ENCODE data around the gene CPN1.
"Not testable (repeated sequence)": the region's sequence is repeated elsewhere in the genome, so short reads cannot be mapped to it uniquely, and the experiment has no call there.

Gene CPN1

GRCh38 chr10:100082276-100082675 is 607 bp upstream of the CPN1 start:
- DNase-seq: not testable (repeated sequence)

DNA sequence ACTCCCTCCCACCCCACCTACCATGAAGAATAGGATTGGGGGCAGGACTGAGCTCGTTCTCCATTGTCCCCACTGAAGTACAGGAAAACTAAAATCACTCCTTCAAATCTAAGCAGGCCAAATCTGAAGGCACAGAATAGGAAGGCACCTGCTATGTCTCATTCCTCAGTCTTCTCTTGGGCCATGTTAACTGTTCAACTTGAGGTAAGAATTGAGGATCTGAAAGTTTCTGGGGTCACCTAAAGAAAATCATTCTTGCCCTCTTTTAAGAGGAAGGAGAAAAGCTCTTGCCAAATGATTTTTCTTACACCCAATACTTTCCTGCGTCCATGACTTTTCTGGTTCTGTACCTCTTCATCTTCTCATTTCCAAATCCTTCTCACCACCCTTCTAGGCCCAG is 4.9 kb downstream of the CPN1 start:
- DNase-seq: no peak

GRCh38 chr10:100075426-100076220 is 6.0 kb downstream of the CPN1 start:
- DNase-seq: no peak

DNA sequence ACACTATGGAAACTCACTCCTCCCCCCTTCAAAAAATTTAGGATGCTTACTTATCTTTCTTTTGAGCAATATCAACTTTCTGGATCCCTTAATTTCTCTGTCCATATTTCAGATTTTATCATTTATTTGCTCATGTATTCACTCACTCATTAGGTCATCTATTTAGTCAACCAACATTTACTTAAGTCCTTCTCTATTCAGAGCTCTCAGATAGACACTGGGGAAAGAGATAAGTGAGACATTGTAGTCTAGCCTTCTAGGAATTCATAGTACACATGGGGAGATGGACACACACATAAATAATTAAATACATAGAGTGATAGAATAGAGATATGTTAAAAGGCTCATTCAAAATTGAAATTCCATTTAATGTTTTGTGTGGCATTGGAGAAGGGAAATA is 9.2 kb downstream of the CPN1 start:
- DNase-seq: no peak

DNA sequence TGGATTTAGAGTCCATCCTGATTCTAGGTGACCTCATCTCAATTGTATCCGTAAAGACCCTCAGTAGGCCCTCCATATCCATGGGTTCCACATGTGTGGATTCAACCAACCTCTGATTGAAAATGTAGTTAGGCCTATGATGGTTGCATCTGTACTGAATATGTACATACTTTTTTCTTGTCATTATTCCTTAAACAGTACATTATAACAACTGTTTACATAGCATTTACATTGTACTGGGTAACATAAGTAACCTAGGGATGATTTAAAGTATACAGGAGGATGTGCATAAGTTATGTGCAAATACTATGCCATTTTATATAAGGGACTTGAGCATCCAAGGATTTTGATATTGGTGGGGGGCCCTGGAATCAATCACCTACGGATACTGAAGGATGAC is 10.1 kb downstream of the CPN1 start:
- DNase-seq: no peak

DNA sequence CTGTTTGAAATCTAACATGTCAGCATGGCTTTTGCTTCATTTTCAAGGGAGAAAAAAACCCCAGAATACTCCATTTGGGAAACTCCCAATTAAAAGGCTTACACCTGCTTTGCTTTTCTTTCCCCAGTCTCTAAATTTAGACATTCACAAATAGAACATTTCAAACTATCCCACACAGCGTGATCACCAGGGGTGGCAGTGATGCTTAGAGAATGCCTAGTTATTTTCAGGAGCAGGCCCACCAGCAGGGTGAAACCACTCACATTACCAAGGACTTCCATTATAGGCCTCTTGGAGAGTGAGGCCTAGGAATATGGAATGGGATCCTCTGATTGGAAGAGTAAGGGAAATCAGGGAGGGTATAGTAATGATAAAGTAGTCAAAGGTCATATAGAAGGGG is 14.2 kb downstream of the CPN1 start:
- DNase-seq: no peak

DNA sequence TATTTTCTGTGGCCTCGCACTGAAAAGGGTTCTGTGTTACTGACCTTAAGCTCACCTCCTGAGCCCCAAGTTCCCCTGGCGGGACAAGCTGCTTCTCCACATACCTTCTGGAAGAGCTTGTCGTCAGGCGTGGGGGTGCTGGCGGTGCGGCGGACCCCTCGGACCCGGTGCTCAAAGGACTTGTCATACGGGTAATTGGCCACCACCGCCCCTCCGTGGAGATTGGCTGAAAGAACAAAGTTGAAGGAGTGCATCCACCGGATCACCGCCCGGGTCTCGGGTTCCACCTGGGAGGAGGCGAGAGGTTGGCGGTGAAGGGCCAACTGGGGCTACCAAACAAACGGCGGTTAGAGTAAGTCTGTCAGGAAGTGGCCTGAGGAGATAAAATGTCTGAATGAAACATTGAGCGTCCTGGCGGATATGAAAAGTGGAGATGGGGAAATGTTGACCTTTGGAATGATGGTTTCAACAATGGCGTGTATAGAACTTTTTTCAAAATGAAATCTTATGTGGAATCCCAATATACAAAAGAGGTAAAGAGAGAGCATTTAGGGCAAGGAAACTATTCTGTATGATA is 16.5 kb downstream of the CPN1 start:
- DNase-seq: no peak

- no peak for DNase-seq
These were observed 20.3 kb downstream of the CPN1 start for GRCh38 chr10:100061401-100061800.

- no peak for DNase-seq
These were observed 23.7 kb downstream of the CPN1 start for GRCh38 chr10:100057948-100058347.

GRCh38 chr10:100053686-100054460 is 27.8 kb downstream of the CPN1 start:
- no peak for DNase-seq

GRCh38 chr10:100046021-100046486 is 35.6 kb downstream of the CPN1 start:
- DNase-seq: peak; percentile 1 to 83 (median 52)

DNA sequence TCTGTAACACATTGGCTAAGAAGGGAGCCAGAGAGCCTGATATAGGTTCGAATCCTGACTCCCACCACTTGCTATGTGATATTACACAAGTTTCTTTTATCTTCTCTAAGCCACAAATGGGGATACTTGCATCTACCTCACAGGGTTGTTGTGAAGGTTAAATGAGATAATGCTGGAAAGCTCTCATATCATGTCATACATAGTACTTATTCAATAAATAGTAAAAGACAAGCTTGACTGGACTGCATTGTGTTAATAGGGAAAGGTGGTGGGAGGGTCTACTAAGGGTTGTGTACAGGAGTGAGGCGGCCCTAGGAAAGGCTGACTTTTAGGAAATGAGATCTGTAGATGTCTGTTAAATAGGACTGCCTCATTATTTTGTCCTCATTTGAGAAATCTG is 36.1 kb downstream of the CPN1 start:
- DNase-seq: peak in 1 of 51 donors; percentile 32

DNA sequence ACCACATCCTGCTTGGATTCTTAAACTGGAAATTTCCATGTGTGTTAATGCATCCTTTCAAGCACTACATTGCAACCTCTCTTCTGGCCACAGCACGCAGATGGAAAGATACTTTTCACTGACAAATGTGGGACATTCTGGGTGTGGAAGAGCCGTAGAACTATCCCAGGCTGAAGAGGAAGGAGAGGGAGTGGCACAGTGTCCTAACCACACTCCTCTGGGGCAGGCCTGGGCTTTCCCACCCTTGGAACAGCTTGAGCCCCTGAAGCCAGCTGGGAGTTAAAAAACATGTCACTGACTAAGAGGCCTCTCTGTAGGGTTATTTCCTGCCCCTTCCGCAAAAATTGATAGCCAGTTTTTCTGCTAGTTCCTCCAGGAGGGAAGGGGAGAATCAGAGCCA is 37.9 kb downstream of the CPN1 start:
- no peak for DNase-seq

DNA sequence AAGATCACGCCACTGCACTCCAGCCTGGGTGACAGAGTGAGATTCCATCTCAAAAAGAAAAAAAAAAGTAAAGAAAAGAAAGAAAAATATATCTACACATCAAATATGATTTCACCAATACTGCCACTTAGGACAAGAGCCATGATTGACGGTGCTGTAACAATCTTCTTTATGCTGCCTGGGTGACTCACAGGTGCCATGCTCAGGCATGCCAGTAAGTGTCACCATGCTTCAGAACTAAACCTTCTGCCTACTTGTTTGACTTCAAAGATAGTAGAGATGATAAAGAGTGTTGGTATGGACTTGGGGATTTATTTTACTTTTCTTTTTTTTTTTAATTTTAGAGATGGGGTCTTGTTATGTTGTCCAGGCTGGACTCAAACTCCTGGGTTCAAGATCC is 38.3 kb downstream of the CPN1 start:
- DNase-seq: no peak

GRCh38 chr10:100041306-100042002 is 40.2 kb downstream of the CPN1 start:
- DNase-seq: no peak

- DNase-seq: no peak
These were observed 43.1 kb downstream of the CPN1 start for GRCh38 chr10:100038561-100039071.

GRCh38 chr10:100037758-100038315 is 43.8 kb downstream of the CPN1 start:
- DNase-seq: no peak

GRCh38 chr10:100036850-100037249 is 44.8 kb downstream of the CPN1 start:
- DNase-seq: no peak

DNA sequence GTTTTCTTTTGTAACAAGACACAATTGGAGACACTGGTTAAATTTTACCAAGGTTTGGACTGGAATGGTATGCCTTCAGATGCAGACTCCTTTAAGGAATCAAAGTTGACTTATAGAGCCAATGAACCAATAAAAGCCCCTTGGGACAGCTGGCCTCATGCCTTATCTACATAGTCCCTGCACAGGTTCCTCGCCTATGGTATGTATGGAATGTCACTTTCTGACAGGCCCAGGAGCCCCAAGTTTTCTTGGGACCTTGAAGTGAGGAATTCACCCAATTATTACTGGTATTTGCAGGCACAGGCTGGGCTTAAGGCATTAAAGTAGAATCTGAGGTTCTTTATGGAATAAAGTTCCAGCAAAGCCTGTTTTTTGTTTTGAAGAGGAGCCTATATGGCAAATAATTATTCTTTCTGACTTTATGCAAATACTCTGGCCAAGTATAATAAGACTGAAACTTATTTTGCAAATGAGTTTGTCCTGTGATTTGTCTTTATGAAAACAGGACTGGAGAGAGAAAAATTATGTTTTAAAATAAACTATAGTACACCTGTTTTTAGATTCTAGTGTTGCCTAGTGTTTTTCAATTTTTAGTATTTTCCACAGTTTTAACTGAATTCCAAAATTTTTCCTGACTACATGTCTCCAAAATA is 47.8 kb downstream of the CPN1 start:
- DNase-seq: no peak

DNA sequence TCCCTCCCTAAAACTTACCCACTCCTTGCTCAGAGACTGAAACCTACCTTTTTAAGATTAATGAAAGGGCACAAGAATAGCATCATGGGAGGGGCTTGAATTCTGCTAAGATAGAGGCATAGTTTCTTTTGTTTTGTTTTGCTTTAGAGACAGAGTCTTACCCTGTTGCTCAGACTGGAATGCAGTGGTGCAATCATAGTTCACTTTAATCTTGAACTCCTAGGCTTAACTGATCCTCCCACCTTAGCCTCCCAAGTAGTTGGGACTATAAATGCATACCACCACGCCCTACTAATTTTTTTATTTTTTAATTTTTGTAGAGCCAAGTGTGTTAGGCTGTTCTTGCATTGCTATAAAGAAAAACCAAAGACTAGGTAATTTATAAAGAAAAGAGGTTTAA is 54.3 kb downstream of the CPN1 start:
- no peak for DNase-seq

DNA sequence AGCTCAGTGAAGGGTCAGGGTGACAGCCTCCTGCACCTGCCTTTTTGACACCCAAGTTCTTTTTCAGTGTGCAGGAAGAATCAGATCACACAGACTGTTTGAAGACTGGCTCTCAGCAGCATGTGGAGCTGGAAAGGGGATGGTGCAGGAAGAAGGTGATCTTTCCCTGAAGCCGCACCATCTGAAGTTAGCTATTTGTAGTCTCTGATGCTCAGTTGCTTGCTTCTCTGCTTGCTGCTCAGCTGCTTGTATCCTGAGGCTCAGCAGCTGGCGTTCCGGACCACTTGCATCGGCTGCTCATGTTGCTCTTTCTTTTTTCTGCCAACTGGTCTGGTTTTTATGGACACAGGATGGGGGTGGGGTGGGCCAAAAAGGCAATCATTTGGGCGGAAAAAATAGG is 56.1 kb downstream of the CPN1 start:
- DNase-seq: no peak
